CD14-positive monocyte (primary cell): ENCODE results near the gene RTF2. TPM values are rescaled to one million over a fixed set of nuclear protein-coding genes. Genes with fewer than 3 reads are reported as not detected.

Source experiments
- DNase-seq, 3 donors: peaks; one replicate each; pipeline ENCODE4 v3.0.0-alpha.2; 2011 to 2022
- H2AFZ ChIP-seq: 2 replicates; pipeline ENCODE4 v1.6.0; 2012; ENCODE audit warnings: mild to moderate bottlenecking, low read depth, low read length, inconsistent platforms; ENCODE audit not compliant: insufficient read depth, poor library complexity, severe bottlenecking
- H3K27ac ChIP-seq, 2 donors: 1 replicate in 1 of 2; 2 replicates in 1 of 2; pipeline ENCODE4 v1.5.1; 2012 to 2013; ENCODE audit warnings: low read length in 2 of 2, control low read depth in 1 of 2, inconsistent platforms in 1 of 2, low read depth in 1 of 2, mild to moderate bottlenecking in 1 of 2
- H3K27me3 ChIP-seq, 2 donors: one replicate each; pipeline versions ENCODE4 v1.6.0 to v1.6.1; 2011 to 2013; ENCODE audit warnings: low read length in 2 of 2; ENCODE audit not compliant: control insufficient read depth in 2 of 2, insufficient read depth in 2 of 2
- H3K36me3 ChIP-seq, 2 donors: replicated peaks in 1 of 2; 1 replicate in 1 of 2; 2 replicates in 1 of 2; pipeline versions ENCODE4 v1.5.1 to v1.6.1; 2012 to 2013; ENCODE audit warnings: low read length in 2 of 2, control low read depth in 1 of 2, inconsistent platforms in 1 of 2, mild to moderate bottlenecking in 1 of 2; ENCODE audit not compliant: insufficient read depth in 2 of 2, control insufficient read depth in 1 of 2
- H3K4me1 ChIP-seq, 2 donors: 1 replicate in 1 of 2; 2 replicates in 1 of 2; pipeline versions ENCODE4 v1.5.1 to v1.6.1; 2012 to 2013; ENCODE audit warnings: low read length in 2 of 2, control low read depth in 1 of 2, inconsistent platforms in 1 of 2, mild to moderate bottlenecking in 1 of 2, moderate library complexity in 1 of 2; ENCODE audit not compliant: insufficient read depth in 2 of 2, control insufficient read depth in 1 of 2
- H3K4me2 ChIP-seq: replicated peaks from 2 replicates; pipeline ENCODE3; 2012; ENCODE audit warnings: low read length, moderate library complexity, mild to moderate bottlenecking; ENCODE audit not compliant: poor library complexity, severe bottlenecking; ENCODE audit errors: extremely low read depth
- H3K4me3 ChIP-seq, 3 experiments: fragments of 200-600 bp in 1 of 3; sonication (generic) in 1 of 3; replicated peaks in 1 of 3; 1 replicate in 2 of 3; 2 replicates in 1 of 3; pipeline ENCODE4 v1.5.1; 2011 to 2013; ENCODE audit warnings: low read length in 3 of 3, mild to moderate bottlenecking in 3 of 3, control low read depth in 2 of 3, low read depth in 2 of 3, inconsistent platforms in 1 of 3, moderate library complexity in 1 of 3
- H3K79me2 ChIP-seq: 2 replicates; pipeline ENCODE4 v1.6.0; 2012; ENCODE audit warnings: mild to moderate bottlenecking, control low read depth, inconsistent platforms, low read length, moderate library complexity; ENCODE audit not compliant: insufficient read depth
- H3K9ac ChIP-seq: 2 replicates; pipeline ENCODE4 v1.6.0; 2017; ENCODE audit warnings: low read length, mild to moderate bottlenecking; ENCODE audit not compliant: insufficient read depth, poor library complexity, severe bottlenecking
- H3K9me3 ChIP-seq, 2 donors: replicated peaks in 1 of 2; 1 replicate in 1 of 2; 2 replicates in 1 of 2; pipeline versions ENCODE4 v1.5.1 to v1.6.1; 2012 to 2013; ENCODE audit warnings: low read length in 2 of 2, control low read depth in 1 of 2; ENCODE audit not compliant: control insufficient read depth in 1 of 2, insufficient read depth in 1 of 2
- H4K20me1 ChIP-seq: 2 replicates; pipeline ENCODE4 v1.6.0; 2012; ENCODE audit warnings: mild to moderate bottlenecking, low read length, control low read depth, moderate library complexity; ENCODE audit not compliant: insufficient read depth
- H3K27ac Mint-ChIP-seq, 7 donors: one replicate each; pipeline ENCODE4 v1.8.0; 2020; ENCODE audit warnings: mild to moderate bottlenecking in 7 of 7, mixed read lengths in 7 of 7, moderate library complexity in 6 of 7, inconsistent platforms in 2 of 7
- H3K27me3 Mint-ChIP-seq, 3 donors: one replicate each; pipeline ENCODE4 v1.8.0; 2021 to 2022; ENCODE audit warnings: low read depth in 3 of 3, mild to moderate bottlenecking in 3 of 3, mixed read lengths in 3 of 3, moderate library complexity in 3 of 3, inconsistent platforms in 1 of 3
- H3K36me3 Mint-ChIP-seq, 2 donors: one replicate each; pipeline ENCODE4 v1.8.0; 2020; ENCODE audit warnings: mixed read lengths in 2 of 2, inconsistent platforms in 1 of 2, mild to moderate bottlenecking in 1 of 2
- H3K4me1 Mint-ChIP-seq: one replicate; pipeline ENCODE4 v1.8.0; 2020; ENCODE audit warnings: mild to moderate bottlenecking, mixed read lengths
- H3K4me3 Mint-ChIP-seq, 2 donors: one replicate each; pipeline ENCODE4 v1.8.0; 2020; ENCODE audit warnings: mild to moderate bottlenecking in 2 of 2, mixed read lengths in 2 of 2, moderate library complexity in 1 of 2
- H3K9me3 Mint-ChIP-seq, 7 donors: one replicate each; pipeline ENCODE4 v1.8.0; 2020 to 2022; ENCODE audit warnings: mixed read lengths in 7 of 7, mild to moderate bottlenecking in 6 of 7, moderate library complexity in 6 of 7, inconsistent platforms in 2 of 7
- CTCF ChIP-seq: fragments of 200-600 bp; IDR thresholded peaks from one replicate; pipeline ENCODE4 v1.8.0; 2022; ENCODE audit warnings: antibody characterized with exemption, mild to moderate bottlenecking
- WGBS: methylation state at CpG from one replicate; pipeline ENCODE4 v1.1.5; 2013; ENCODE audit warnings: missing lambda C conversion rate; ENCODE audit not compliant: insufficient coverage; 5-methylcytosine and 5-hydroxymethylcytosine counted together
- intact Hi-C, 2 donors: fragments of 100-400 bp; cut with micrococcal nuclease; formaldehyde crosslinking; loops; one replicate each; pipeline versions ENCODE4 v1.15.0 to v1.15.1; 2023
- polyA plus RNA-seq, 3 donors: library from polyadenylated mRNA; depleted of rRNA in 1 of 3; unstranded in 2 of 3; stranded (reverse) in 1 of 3; fragments of 300-500 nt in 2 of 3; fragments of >200 nt in 1 of 3; fragmentation: Illumina TruSeq in 2 of 3; gene quantifications; 1 replicate in 2 of 3; 2 replicates in 1 of 3; pipeline ENCODE4 v1.2.3, GENCODE V29; 2012 to 2021

Gene RTF2
- polyA plus RNA-seq, 3 donors, result 74.3 to 163 (median 148) TPM

- Histone ChIP-seq H3K4me2 (no peak overlapping the region), H4K20me1 (no peaks in the 10 kb centered on the region), H3K27me3 (no peaks in the 10 kb centered on the region), H3K27ac (peak overlapping the region in 1 of 2 donors; percentile 4), H3K36me3 (no peaks in the 10 kb centered on the region), H3K4me1 (peaks cover 28 to 30% of the 10 kb centered on the region in 2 donors), H2AFZ (no peak overlapping the region), H3K9ac (no peak overlapping the region), H3K4me3 (no peak overlapping the region), H3K9me3 (no peaks in the 10 kb centered on the region), H3K79me2 (no peaks in the 10 kb centered on the region)
- H3K9me3 Mint-ChIP-seq, result peaks cover 0 to 2% (median 0%) of the 10 kb centered on the region in 7 donors
- H3K36me3 Mint-ChIP-seq, result no peaks in the 10 kb centered on the region
- WGBS, result 47% methylated on average over 4 of the region's 8 CpGs
- no peak overlapping the region for H3K4me3 Mint-ChIP-seq
- peak overlapping the region in 3 of 7 donors; percentile 40 to 72 (median 68) for H3K27ac Mint-ChIP-seq
- intact Hi-C loops, result loop anchor here in 1 of 2 donors (5.0 kb wide), 1 partner anchor 494 kb away; no protein-coding TSS in a partner anchor
- no peak for TF ChIP-seq CTCF
- H3K27me3 Mint-ChIP-seq, result peaks cover 3 to 4% (median 3%) of the 10 kb centered on the region in 3 donors
- peaks cover 24% of the 10 kb centered on the region for H3K4me1 Mint-ChIP-seq
- DNase-seq, result peak in 1 of 3 donors; percentile 9
Observed at GRCh38 chr20:56552911-56553629, 84.6 kb downstream of the RTF2 start.

GRCh38 chr20:56554869-56555268 is 86.4 kb downstream of the RTF2 start:
- peak overlapping the region in 1 of 2 donors; percentile 54 for H3K27ac ChIP-seq
- no peak overlapping the region for H3K4me3 ChIP-seq
- H3K79me2 ChIP-seq, result no peaks in the 10 kb centered on the region
- peak; percentile 47 to 78 (median 76) for DNase-seq
- Mint-ChIP-seq H3K4me1 (peaks cover 24% of the 10 kb centered on the region), H3K27ac (peak overlapping the region; percentile 30 to 89 (median 73)), H3K4me3 (peak overlapping the region; percentile 40 to 69), H3K36me3 (no peaks in the 10 kb centered on the region), H3K27me3 (peaks cover 0 to 4% (median 3%) of the 10 kb centered on the region in 3 donors), H3K9me3 (no peaks in the 10 kb centered on the region)
- H3K4me1 ChIP-seq, result peaks cover 28 to 30% of the 10 kb centered on the region in 2 donors
- 0% methylated on average over 3 of the region's 4 CpGs for WGBS
- no peaks in the 10 kb centered on the region for H3K36me3 ChIP-seq
- no peaks in the 10 kb centered on the region for H3K27me3 ChIP-seq
- no peak overlapping the region for H2AFZ ChIP-seq
- H3K9me3 ChIP-seq, result no peaks in the 10 kb centered on the region
- intact Hi-C loops, result loop anchor here in 1 of 2 donors (5.0 kb wide), 1 partner anchor 492 kb away; no protein-coding TSS in a partner anchor
- no peaks in the 10 kb centered on the region for H4K20me1 ChIP-seq
- no peak overlapping the region for H3K9ac ChIP-seq
- no peak for TF ChIP-seq CTCF
- H3K4me2 ChIP-seq, result peak overlapping the region; percentile 49
